Measurements from ENCODE around the gene TGFBR2.

The TGFBR2 gene

DNA sequence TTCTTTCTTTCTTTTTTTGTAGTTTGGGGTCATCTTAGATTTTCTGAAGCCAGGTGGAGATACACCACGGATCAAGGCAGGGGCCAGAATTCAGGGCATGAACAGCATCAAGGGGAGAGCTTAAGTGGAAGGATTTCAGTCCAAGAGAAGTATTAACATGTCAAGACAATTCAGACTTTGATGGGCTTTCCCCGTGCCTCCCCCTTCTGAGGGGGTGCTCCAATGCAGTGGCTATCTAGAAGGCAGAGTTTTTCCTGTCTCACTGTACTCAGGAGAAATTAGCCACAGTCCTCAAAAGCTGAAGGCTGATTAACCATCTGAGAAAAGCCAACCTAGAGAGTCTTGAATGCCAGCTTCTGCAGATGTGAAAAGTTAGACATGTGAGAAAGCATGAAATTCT is 127.3 kb downstream of the TGFBR2 start:
- H3K4me3 ChIP-seq (ENCODE audit: low read depth, low read length) = no peak overlapping the region
- TF ChIP-seq, protein P1, sequence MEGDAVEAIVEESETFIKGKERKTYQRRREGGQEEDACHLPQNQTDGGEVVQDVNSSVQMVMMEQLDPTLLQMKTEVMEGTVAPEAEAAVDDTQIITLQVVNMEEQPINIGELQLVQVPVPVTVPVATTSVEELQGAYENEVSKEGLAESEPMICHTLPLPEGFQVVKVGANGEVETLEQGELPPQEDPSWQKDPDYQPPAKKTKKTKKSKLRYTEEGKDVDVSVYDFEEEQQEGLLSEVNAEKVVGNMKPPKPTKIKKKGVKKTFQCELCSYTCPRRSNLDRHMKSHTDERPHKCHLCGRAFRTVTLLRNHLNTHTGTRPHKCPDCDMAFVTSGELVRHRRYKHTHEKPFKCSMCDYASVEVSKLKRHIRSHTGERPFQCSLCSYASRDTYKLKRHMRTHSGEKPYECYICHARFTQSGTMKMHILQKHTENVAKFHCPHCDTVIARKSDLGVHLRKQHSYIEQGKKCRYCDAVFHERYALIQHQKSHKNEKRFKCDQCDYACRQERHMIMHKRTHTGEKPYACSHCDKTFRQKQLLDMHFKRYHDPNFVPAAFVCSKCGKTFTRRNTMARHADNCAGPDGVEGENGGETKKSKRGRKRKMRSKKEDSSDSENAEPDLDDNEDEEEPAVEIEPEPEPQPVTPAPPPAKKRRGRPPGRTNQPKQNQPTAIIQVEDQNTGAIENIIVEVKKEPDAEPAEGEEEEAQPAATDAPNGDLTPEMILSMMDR (IDR thresholded peaks at IDR 0.05; ENCODE audit: low read depth, low read length, missing control alignments) = no peak
- DNase-seq (ENCODE audit: low read depth) = no peak

DNA sequence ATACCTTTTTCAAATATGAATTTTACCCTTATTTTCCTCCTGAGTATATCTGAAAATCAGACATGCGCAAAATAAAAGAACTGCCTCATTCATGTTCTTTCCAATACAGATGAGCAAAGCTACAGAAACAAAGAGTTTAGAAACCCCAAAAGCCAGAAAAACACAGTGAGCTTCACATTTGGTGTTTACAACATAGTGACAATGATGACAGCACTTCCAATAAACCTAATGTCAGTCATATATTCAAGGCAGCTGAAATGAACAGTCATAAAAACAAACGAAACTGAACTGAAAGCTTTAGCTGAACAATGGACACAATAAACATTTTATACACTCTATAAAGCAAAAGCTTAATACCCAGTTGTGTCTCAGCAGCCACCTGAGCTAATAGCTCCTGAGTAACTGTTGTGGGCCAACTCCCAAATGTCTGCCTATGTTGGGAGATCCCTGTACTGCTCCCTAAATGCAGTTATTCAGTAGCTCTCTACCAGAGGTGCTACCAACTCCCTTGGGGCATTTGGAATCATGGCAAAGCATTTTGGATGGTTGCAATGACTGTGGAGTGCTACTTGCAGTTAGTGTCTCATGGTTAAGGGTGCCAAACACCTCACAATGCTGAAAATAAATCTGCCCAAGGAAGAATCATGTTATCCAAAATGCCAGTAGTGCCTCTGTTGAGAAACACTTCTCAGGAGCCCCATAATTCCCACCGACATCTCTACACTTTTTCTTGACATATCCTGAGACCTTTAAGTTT is 131.5 kb downstream of the TGFBR2 start:
- TF ChIP-seq, protein P1 (IDR thresholded peaks at IDR 0.05; ENCODE audit: low read depth, low read length, missing control alignments) = no peak
- H3K4me3 ChIP-seq (ENCODE audit: low read depth, low read length) = no peak overlapping the region
- DNase-seq (ENCODE audit: low read depth) = no peak

DNA sequence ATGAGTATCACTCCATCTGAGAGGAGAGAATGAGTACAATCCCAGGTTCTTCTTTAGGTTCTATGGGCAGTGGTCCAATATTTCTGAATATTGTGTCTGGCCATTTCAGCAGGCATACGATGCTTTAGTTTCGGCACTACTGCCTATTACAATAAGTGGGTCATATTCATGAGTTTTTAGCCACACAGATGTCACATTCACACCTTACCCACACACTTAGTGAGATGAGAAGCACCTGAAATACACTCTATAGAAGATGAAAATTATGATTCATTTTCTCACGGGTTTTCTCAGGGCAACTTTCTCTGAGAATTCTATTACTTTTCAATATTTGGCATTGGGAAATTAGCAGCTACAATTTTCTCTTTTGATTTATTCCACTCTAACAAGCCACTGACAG is 132.2 kb downstream of the TGFBR2 start:
- TF ChIP-seq, protein P1 (IDR thresholded peaks at IDR 0.05; ENCODE audit: low read depth, low read length, missing control alignments) = no peak
- no peak overlapping the region for H3K4me3 ChIP-seq (ENCODE audit: low read depth, low read length)
- DNase-seq (ENCODE audit: low read depth) = no peak

DNA sequence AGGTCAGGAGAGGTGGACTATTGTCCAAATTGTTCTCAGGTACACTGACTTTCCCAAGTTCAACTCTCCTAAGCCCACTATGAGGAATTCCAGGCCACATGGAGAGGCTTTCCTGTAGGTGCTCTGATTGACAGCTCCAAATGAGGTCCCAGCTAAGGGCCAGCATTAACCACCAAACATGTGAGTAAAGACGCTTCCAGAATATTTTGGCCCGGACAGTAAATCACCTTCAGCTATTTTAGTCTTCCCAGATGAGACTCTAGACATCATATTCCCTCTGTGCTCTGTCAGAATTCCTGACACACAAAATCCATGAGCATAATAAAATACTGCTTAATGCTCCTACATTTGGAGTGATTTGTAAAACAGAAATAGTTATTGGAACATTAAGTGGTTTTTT is 135.5 kb downstream of the TGFBR2 start:
- no peak overlapping the region for H3K4me3 ChIP-seq (ENCODE audit: low read depth, low read length)
- DNase-seq (ENCODE audit: low read depth) = no peak
- TF ChIP-seq, protein P1 (IDR thresholded peaks at IDR 0.05; ENCODE audit: low read depth, low read length, missing control alignments) = no peak

DNA sequence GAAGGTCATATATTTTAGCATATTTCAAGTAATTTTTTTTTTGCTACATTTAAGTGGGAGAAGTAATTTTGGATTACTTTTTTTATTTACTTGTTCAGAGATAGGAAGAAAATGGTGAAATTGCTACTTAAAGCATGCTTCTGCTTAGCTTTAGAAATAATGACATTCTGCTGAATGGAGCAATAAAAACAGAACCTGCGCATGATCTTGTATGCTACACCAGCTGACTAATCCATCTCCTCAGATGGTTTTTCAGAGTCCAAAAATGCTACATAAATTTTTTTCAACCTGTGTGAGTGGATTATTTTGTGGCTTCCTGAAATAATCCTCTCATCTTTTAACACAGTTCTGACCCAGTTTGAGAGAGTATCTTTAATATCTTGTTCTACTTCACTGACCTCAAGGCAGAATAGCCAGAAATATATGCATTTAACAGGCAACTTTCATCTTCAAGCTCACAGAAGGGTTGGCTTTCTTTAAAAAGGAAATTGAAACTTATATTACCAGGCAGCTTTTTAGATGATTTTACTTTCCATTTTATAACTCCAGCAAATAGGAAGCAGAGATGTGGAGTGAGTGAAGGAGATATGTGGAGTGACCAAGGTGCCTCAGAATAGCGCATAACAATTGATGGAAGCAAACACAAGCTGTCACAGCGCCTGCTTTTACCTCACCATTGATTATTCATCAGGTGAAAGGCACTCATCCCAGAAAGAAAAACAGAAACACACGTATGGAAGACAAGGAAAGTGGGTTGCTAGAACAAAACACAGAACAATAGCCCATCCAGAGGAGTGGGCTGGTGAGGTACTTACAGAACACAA is 136.6 kb downstream of the TGFBR2 start:
- H3K4me3 ChIP-seq (ENCODE audit: low read depth, low read length) = no peak overlapping the region
- TF ChIP-seq, protein P1 (IDR thresholded peaks at IDR 0.05; ENCODE audit: low read depth, low read length, missing control alignments) = no peak
- no peak for DNase-seq (ENCODE audit: low read depth)
